HS-5 (cell line): ENCODE results near the gene DCHS1.

Experiments used
- DNase-seq: peaks from one replicate; pipeline ENCODE4 v3.0.0-alpha.2; 2012; ENCODE audit warnings: low read depth

Gene DCHS1

GRCh38 chr11:6610591-6610990, 45.0 kb downstream of the DCHS1 start:
- no peak for DNase-seq

DNA sequence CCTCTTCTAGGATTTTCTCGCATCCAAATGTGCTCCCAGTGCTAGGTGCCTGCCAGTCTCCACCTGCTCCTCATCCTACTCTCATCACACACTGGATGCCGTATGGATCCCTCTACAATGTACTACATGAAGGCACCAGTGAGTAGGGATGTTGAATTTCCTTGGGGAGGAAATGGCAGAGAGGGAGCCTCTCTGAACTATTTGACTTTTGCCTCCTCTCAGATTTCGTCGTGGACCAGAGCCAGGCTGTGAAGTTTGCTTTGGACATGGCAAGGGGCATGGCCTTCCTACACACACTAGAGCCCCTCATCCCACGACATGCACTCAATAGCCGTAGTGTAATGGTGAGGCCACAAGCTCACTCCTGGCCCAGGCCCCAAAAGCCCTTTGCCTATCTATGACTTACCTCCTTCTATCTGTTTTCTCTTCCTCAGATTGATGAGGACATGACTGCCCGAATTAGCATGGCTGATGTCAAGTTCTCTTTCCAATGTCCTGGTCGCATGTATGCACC, 46.0 kb downstream of the DCHS1 start:
- DNase-seq: no peak

DNA sequence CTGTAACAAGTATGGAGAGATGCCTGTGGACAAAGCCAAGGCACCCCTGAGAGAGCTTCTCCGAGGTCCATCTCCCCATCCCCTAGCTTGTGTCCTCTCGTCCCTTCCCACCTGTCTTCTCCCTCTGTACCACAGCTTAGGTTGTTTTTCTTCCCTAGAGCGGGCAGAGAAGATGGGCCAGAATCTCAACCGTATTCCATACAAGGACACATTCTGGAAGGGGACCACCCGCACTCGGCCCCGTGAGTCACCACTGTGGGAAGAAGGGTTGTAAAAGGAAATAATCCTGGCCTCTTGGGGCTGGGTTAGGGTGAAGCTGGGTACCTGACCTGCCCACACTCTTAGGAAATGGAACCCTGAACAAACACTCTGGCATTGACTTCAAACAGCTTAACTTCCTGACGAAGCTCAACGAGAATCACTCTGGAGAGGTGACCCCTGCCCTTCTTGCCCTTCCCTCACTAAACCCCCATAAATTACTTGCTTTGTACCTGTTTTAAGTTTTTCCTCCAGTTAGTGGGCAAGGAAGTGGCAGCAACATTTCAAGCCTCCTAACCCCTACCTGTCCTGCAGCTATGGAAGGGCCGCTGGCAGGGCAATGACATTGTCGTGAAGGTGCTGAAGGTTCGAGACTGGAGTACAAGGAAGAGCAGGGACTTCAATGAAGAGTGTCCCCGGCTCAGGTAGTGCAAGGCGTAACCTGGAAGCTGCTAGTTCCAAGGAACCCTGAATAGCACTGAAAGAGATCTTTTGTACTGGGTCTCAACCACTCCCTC, 46.7 kb downstream of the DCHS1 start:
- no peak for DNase-seq

DNA sequence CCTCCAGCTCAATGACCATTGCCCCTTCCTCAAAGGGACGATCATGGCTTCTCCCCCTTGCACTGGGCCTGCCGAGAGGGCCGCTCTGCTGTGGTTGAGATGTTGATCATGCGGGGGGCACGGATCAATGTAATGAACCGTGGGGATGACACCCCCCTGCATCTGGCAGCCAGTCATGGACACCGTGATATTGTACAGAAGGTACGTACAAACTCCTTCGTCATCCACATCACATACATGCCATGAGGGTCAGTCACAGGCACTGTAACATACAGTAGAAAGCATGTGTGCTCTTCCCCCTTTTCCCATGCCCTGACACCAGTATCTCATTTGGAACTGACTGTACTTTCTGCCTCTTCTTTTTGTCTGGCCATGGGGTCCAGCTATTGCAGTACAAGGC, 47.6 kb downstream of the DCHS1 start:
- no peak for DNase-seq

GRCh38 chr11:6607190-6607795, 48.3 kb downstream of the DCHS1 start:
- no peak for DNase-seq

GRCh38 chr11:6606471-6607189, 49.0 kb downstream of the DCHS1 start:
- DNase-seq: peak; percentile 84

- DNase-seq: no peak
These were observed 50.8 kb downstream of the DCHS1 start for GRCh38 chr11:6604790-6605189.

GRCh38 chr11:6604081-6604626, 51.5 kb downstream of the DCHS1 start:
- no peak for DNase-seq

- DNase-seq: no peak
These were observed 52.1 kb downstream of the DCHS1 start, which contains the start of the genes ILK and RRP8 for GRCh38 chr11:6603287-6604080. TSS of gene ILK (plus strand) at chr11:6603774. CDS start at chr11:6604272, 498 bp downstream. TSS of gene RRP8 (minus strand) at chr11:6603616. CDS start at chr11:6603502, 114 bp downstream.

DNA sequence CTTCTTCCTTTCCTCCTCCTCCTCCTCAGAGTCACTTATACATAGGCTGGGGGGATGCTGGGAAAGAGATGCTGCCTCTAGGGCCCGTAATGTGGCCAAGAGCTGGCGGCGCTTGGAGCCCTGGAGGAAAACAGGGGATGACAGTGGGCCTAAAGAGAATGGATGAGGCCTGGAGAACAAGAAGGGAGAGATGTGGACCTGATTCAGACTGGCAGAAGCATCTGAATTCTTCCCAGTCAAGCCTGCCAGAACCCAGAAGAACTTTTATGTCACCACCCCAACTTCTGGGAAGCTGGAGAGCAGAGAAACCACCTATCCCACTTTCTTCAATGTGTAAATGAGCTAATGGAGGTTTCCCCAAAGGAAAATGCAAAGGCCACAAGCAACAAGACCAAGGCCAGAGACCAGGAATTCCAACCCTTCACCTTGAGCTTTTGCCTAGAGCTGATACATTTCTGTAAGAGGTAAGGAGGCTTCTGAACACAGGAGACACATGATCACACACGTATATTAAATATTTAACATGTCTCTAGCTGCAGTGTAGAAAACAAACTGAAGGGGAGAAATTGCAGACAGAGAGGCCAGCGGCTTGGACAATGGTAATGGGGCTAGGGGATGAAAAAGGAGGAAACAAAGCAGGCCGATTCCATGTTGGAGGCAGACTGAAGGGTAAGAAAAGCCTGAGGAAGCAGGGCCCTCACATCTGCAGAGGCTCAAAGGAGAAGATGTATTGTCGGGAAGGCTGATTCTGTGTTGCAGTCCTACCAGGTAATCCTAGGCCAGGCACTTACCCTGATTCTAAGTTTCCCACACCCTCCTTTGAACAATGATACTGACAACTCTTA, 53.3 kb downstream of the DCHS1 start:
- DNase-seq: no peak

GRCh38 chr11:6601041-6601461, 54.6 kb downstream of the DCHS1 start:
- no peak for DNase-seq

DNA sequence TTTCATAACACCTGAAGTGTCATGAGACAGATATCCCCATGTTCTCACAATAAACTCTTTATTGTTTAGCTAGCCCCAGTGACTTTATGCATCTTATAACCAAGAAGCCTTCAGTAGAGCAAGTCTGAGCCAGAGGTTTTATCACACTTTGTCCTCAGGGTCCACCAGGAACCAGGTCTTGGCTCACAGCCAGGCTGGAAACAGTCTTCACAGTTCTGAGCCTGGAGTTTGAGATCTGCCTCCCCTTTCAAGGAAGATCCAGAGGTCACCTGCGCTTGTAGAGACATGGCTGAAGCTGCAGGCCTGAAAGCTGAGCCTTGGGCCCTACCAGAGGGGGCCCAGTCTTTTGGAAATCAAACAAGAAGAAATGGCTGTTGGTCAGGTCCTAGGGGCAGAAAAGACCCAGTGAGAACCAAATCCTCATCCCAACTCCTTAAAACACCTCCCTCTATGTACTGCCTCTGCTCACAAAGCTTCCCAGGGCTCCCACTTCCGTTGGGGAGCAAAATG, 55.7 kb downstream of the DCHS1 start:
- no peak for DNase-seq

GRCh38 chr11:6599449-6599848, 56.2 kb downstream of the DCHS1 start:
- no peak for DNase-seq

DNA sequence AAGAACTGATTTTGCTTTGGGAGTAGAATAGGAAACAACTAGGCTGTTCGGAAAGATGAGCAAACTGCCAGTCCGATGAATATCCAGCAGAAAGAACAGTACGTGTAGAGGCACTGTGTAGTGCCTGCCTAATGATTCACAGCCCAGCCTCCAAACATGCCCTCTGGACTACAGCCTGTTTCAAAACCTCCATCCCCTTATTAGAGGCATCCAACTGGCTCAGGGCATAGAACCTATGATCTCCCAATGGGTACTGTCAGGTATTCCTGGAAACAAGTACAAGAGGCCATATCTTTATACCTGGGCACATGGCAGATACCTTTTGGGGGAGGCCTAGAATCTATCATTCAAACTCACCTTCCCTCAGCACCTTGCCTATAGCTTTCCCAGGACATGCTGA, 57.1 kb downstream of the DCHS1 start:
- no peak for DNase-seq

DNA sequence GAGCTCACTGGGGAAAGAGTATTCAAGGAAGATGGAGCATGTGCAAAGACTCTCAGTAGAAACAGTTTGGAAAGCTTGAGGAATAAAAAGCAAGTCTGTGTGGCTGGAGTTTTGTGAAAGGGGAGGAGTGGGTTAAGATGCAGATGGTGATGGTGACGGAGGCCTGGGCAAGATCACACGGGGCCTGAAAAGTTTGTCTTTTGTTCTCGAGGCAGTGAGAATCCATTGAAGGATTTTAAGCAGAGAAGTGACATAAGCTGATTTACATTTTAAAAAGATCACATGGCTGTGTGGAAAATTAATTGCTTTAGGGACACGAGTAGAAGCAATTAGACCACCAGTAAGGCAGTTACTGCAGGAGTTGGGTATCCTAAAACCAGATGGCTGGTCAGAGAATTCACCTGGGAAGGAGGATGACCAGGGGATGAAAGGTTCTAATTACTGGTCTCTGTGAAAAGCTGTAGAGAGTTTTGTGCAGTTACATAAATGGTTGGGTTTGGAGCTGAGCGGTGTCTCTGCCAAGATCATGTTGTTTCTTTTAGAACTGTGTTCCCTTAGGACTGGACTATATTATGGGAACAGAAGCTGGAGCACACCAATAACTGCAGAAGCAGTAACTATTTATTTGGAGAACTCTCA, 59.3 kb downstream of the DCHS1 start:
- DNase-seq: no peak

DNA sequence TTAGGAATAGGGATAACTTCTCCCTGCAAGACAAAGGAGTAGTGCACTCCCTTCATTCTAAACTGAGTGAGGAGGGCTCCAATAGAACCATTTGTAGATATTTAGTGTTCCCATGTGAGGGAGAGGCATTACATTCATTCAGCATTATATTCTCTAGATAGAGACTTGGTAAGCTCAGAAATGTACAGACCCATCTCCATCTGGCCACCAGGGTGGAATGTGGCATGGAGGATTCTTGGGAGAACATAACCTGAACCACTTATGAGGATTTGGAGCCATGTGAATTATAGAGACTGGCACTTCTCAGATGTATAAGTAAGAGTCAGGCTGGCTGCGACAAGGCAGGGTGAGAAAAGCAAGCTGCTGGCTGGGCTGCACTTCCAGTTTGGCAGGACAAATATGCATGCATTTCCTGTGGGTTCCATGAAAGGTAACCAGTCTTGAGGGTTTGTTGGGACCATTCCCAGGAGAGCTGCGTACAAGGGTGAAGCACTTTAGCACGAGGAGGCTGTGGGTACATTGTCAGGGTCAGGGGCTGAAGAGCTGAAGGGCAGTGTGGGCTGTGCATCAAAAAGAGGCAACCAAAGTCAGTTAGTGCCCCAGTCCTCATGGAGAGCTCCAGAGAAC, 61.4 kb downstream of the DCHS1 start:
- DNase-seq: no peak

GRCh38 chr11:6588018-6588417, 67.6 kb downstream of the DCHS1 start:
- DNase-seq: no peak

DNA sequence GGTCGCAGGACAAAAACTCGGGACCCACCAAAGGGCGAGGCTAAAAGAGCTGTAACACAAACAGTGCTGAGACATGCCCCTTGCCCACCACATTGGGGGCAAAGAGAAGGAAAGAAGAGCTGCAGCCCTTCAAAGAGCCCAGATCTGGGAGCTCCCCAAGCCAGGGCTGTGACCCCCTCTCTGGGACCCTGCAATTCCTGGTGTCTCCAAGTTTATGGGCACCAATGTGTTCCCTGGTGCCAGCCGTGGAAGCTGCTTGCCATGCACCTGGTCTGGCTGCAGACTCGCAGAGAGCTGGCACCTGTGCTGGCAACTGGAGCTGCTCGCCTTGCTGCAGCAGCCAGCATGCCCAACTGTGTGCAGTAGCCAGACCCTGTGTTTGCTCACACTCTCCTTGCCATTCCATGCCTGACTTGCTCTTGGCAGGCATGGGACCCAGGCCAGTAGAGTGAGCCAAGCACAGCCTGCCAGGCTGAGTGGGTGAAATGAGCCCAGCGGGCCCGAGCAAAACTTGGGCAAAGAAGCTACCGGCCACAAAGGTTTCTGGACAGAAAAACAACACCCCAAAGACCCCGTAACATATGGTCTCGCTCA, 68.2 kb downstream of the DCHS1 start:
- DNase-seq: no peak
